HEK293T (cell line): Measurements from ENCODE around the gene MED9.

Experiments
- CTCF ChIA-PET: fragments of 350-600 bp; formaldehyde crosslinking; extraction: SDS; loops from one replicate; lab custom pipeline; 2021; ENCODE audit warnings: antibody characterized with exemption, inconsistent platforms; lab: Yijun Ruan, JAX
- POLR2A ChIA-PET: fragments of 350-600 bp; formaldehyde crosslinking; extraction: SDS; loops from one replicate; lab custom pipeline; 2020; ENCODE audit warnings: antibody characterized with exemption, inconsistent platforms; lab: Yijun Ruan, JAX
- DNase-seq: peaks from one replicate; pipeline ENCODE4 v3.0.0; 2012; ENCODE audit warnings: mixed read lengths; ENCODE audit errors: extremely low spot score
- ARNT ChIP-seq: fragments of 450-650 bp; IDR thresholded peaks from 2 replicates; pipeline ENCODE4 v1.6.1; 2017; ENCODE audit warnings: mild to moderate bottlenecking
- BHLHE40 ChIP-seq: fragments of 450-650 bp; IDR thresholded peaks from 2 replicates; pipeline ENCODE4 v1.6.1; 2016; ENCODE audit warnings: mild to moderate bottlenecking, moderate library complexity, borderline replicate concordance
- CTBP1 ChIP-seq: fragments of 450-650 bp; IDR thresholded peaks from 2 replicates; pipeline ENCODE4 v1.6.1; 2016; ENCODE audit warnings: borderline replicate concordance
- ELF4 ChIP-seq: fragments of 450-650 bp; IDR thresholded peaks from 2 replicates; pipeline ENCODE4 v1.6.1; 2017; ENCODE audit warnings: antibody characterized with exemption
- FOXA1 ChIP-seq: fragments of 450-650 bp; IDR thresholded peaks from 2 replicates; pipeline ENCODE4 v1.6.1; 2016; ENCODE audit warnings: mild to moderate bottlenecking
- FOXK2 ChIP-seq: fragments of 450-650 bp; IDR thresholded peaks from 2 replicates; pipeline ENCODE4 v1.6.1; 2016; ENCODE audit warnings: mild to moderate bottlenecking
- FOXM1 ChIP-seq: fragments of 450-650 bp; IDR thresholded peaks from 2 replicates; pipeline ENCODE4 v1.6.1; 2017; ENCODE audit warnings: mild to moderate bottlenecking, borderline replicate concordance
- HDGF ChIP-seq: fragments of 450-650 bp; IDR thresholded peaks from 2 replicates; pipeline ENCODE4 v1.6.1; 2017; ENCODE audit warnings: antibody characterized with exemption, borderline replicate concordance
- L3MBTL2 ChIP-seq: fragments of 450-650 bp; conservative IDR thresholded peaks from 2 replicates; pipeline ENCODE4 v1.6.1; 2016; ENCODE audit warnings: mild to moderate bottlenecking
- LEF1 ChIP-seq: fragments of 450-650 bp; IDR thresholded peaks from 2 replicates; pipeline ENCODE4 v1.6.1; 2017; ENCODE audit warnings: mild to moderate bottlenecking, borderline replicate concordance
- NFRKB ChIP-seq: fragments of 450-650 bp; IDR thresholded peaks from 2 replicates; pipeline ENCODE4 v1.6.1; 2016; ENCODE audit warnings: mild to moderate bottlenecking, moderate library complexity
- PKNOX1 ChIP-seq: fragments of 450-650 bp; IDR thresholded peaks from 2 replicates; pipeline ENCODE4 v1.6.1; 2016
- SP1 ChIP-seq: fragments of 450-650 bp; IDR thresholded peaks from 2 replicates; pipeline ENCODE4 v1.6.1; 2017
- SUZ12 ChIP-seq: fragments of 450-650 bp; IDR thresholded peaks from 2 replicates; pipeline ENCODE4 v1.6.1; 2016; ENCODE audit warnings: mild to moderate bottlenecking
- TARDBP ChIP-seq: fragments of 450-650 bp; IDR thresholded peaks from 2 replicates; pipeline ENCODE4 v1.6.1; 2016
- ZNF384 ChIP-seq: fragments of 450-650 bp; IDR thresholded peaks from 2 replicates; pipeline ENCODE4 v1.6.1; 2016

The MED9 gene

GRCh38 chr17:17520599-17521232 is 43.9 kb downstream of the MED9 start:
- CTCF ChIA-PET: no interaction called here
- DNase-seq: no peak
- POLR2A ChIA-PET: no interaction called here
- TF ChIP-seq NFRKB: no peak
- no peak for TF ChIP-seq PKNOX1
- no peak for TF ChIP-seq LEF1
- TF ChIP-seq CTBP1: no peak
- TF ChIP-seq ELF4: no peak
- TF ChIP-seq SUZ12: no peak
- TF ChIP-seq BHLHE40: no peak
- TF ChIP-seq FOXK2: no peak
- TF ChIP-seq FOXA1: no peak

GRCh38 chr17:17523001-17523730 is 46.4 kb downstream of the MED9 start:
- TF ChIP-seq ARNT: no peak
- no peak for TF ChIP-seq FOXA1
- no peak for TF ChIP-seq CTBP1
- TF ChIP-seq ELF4: no peak
- no peak for TF ChIP-seq FOXK2
- no peak for TF ChIP-seq ZNF384
- TF ChIP-seq SUZ12: no peak
- TF ChIP-seq HDGF: no peak
- no peak for TF ChIP-seq BHLHE40
- no peak for TF ChIP-seq FOXM1
- no peak for TF ChIP-seq LEF1
- no peak for TF ChIP-seq SP1
- TF ChIP-seq PKNOX1: no peak
- TF ChIP-seq TARDBP: no peak
- TF ChIP-seq NFRKB: no peak
- no peak for TF ChIP-seq L3MBTL2
- POLR2A ChIA-PET: interaction anchor here (0.7 to 1.0 kb wide), 2 partner anchors 14 to 67 kb away, joined by 3 read pairs; no protein-coding TSS in a partner anchor

GRCh38 chr17:17523731-17524490 is 47.1 kb downstream of the MED9 start:
- no peak for DNase-seq
- CTCF ChIA-PET: interaction anchor here (1.2 to 1.6 kb wide), 3 partner anchors 9 to 27 kb away, joined by 3 to 4 read pairs (median 3); no protein-coding TSS in a partner anchor
- POLR2A ChIA-PET: interaction anchor here (0.7 to 1.0 kb wide), 2 partner anchors 14 to 66 kb away, joined by 3 read pairs; no protein-coding TSS in a partner anchor
- TF ChIP-seq FOXA1 (no peak), FOXK2 (no peak), ZNF384 (no peak)

More at GRCh38 chr17:17523001-17523730, 46.4 kb downstream of the MED9 start:
- CTCF ChIA-PET: interaction anchor here (1.2 to 1.6 kb wide), 3 partner anchors 9 to 26 kb away, joined by 3 to 4 read pairs (median 3); no protein-coding TSS in a partner anchor
- no peak for DNase-seq

GRCh38 chr17:17525311-17525710 is 48.5 kb downstream of the MED9 start:
- POLR2A ChIA-PET: no interaction called here

GRCh38 chr17:17525956-17526355 is 49.2 kb downstream of the MED9 start:
- no peak for TF ChIP-seq FOXA1
- ChIA-PET CTCF (no interaction called here), POLR2A (no interaction called here)
- no peak for DNase-seq

More at GRCh38 chr17:17525311-17525710, 48.5 kb downstream of the MED9 start:
- DNase-seq: no peak
- CTCF ChIA-PET: interaction anchor here (0.5 to 1.2 kb wide), 2 partner anchors 11 to 89 kb away, joined by 3 to 4 read pairs; no protein-coding TSS in a partner anchor
- no peak for TF ChIP-seq FOXA1
- no peak for TF ChIP-seq FOXK2
- no peak for TF ChIP-seq ZNF384
- TF ChIP-seq LEF1: no peak
- no peak for TF ChIP-seq BHLHE40
- no peak for TF ChIP-seq L3MBTL2
- TF ChIP-seq ARNT: no peak
- TF ChIP-seq ELF4: no peak
- TF ChIP-seq HDGF: no peak
- no peak for TF ChIP-seq SUZ12
- no peak for TF ChIP-seq FOXM1
- no peak for TF ChIP-seq NFRKB

- ChIA-PET CTCF (no interaction called here), POLR2A (no interaction called here)
- TF ChIP-seq CTBP1 (no peak), LEF1 (no peak), ZNF384 (no peak), SUZ12 (no peak), NFRKB (no peak)
- no peak for DNase-seq
These were observed 49.6 kb downstream of the MED9 start for GRCh38 chr17:17526369-17526768.
